H9 (cell line): ENCODE data around the gene TNFRSF1B. TPM values are rescaled to one million over a fixed set of nuclear protein-coding genes. Genes with fewer than 3 reads are reported as not detected.

Experiments
- DNase-seq: peaks from one replicate; pipeline ENCODE4 v3.0.0-alpha.2; 2017
- H2AFZ ChIP-seq: one replicate; pipeline ENCODE4 v1.6.1; 2013; ENCODE audit warnings: mild to moderate bottlenecking, low read length, control low read depth, moderate library complexity
- H2AK5ac ChIP-seq: 2 replicates; pipeline ENCODE4 v1.6.1; 2013; ENCODE audit warnings: low read length, control low read depth, mixed read lengths; ENCODE audit not compliant: insufficient read length
- H2BK120ac ChIP-seq: one replicate; pipeline ENCODE4 v1.6.1; 2013; ENCODE audit warnings: low read depth, mild to moderate bottlenecking, low read length, control low read depth, inconsistent platforms; ENCODE audit not compliant: poor library complexity, severe bottlenecking
- H2BK12ac ChIP-seq: 2 replicates; pipeline ENCODE4 v1.6.1; 2013; ENCODE audit warnings: low read length, control low read depth, mixed read lengths, low read depth; ENCODE audit not compliant: insufficient read length
- H2BK15ac ChIP-seq: 2 replicates; pipeline ENCODE4 v1.6.1; 2013; ENCODE audit warnings: low read depth, low read length, control low read depth
- H2BK20ac ChIP-seq: one replicate; pipeline ENCODE4 v1.6.1; 2013; ENCODE audit warnings: low read depth, mild to moderate bottlenecking, low read length, control low read depth, inconsistent platforms; ENCODE audit not compliant: poor library complexity, severe bottlenecking
- H2BK5ac ChIP-seq: 2 replicates; pipeline ENCODE4 v1.6.1; 2013; ENCODE audit warnings: low read length, control low read depth, mixed read lengths; ENCODE audit not compliant: insufficient read length
- H3K14ac ChIP-seq: 2 replicates; pipeline ENCODE4 v1.6.1; 2013; ENCODE audit warnings: low read length, control low read depth; ENCODE audit not compliant: insufficient read depth
- H3K18ac ChIP-seq: 2 replicates; pipeline ENCODE4 v1.6.1; 2013; ENCODE audit warnings: low read depth, mild to moderate bottlenecking, mixed read lengths, low read length, control low read depth; ENCODE audit not compliant: insufficient read length
- H3K23ac ChIP-seq: 2 replicates; pipeline ENCODE4 v1.6.1; 2013; ENCODE audit warnings: low read length, control low read depth, mixed read lengths, low read depth; ENCODE audit not compliant: insufficient read length
- H3K23me2 ChIP-seq: 2 replicates; pipeline ENCODE4 v1.6.1; 2013; ENCODE audit warnings: low read depth, mild to moderate bottlenecking, mixed read lengths, low read length, control low read depth; ENCODE audit not compliant: insufficient read length, poor library complexity, severe bottlenecking
- H3K27ac ChIP-seq: 2 replicates; pipeline ENCODE4 v1.5.1; 2013; ENCODE audit warnings: low read length, control low read depth, mixed read lengths, low read depth; ENCODE audit not compliant: insufficient read length
- H3K27me3 ChIP-seq: 2 replicates; pipeline ENCODE4 v1.6.1; 2013; ENCODE audit warnings: low read length, control low read depth, inconsistent platforms; ENCODE audit not compliant: insufficient read depth
- H3K4ac ChIP-seq: 2 replicates; pipeline ENCODE4 v1.6.1; 2013; ENCODE audit warnings: low read depth, mild to moderate bottlenecking, control low read depth, inconsistent platforms, low read length, moderate library complexity
- H3K4me1 ChIP-seq: 2 replicates; pipeline ENCODE4 v1.6.1; 2013; ENCODE audit warnings: low read length, control low read depth, inconsistent platforms; ENCODE audit not compliant: insufficient read depth
- H3K4me2 ChIP-seq: 2 replicates; pipeline ENCODE4 v1.6.1; 2013; ENCODE audit warnings: low read length, control low read depth, mixed read lengths; ENCODE audit not compliant: insufficient read length, insufficient read depth
- H3K56ac ChIP-seq: 2 replicates; pipeline ENCODE4 v1.6.1; 2013; ENCODE audit warnings: low read depth, mild to moderate bottlenecking, mixed read lengths, low read length, control low read depth; ENCODE audit not compliant: insufficient read length
- H3K79me1 ChIP-seq: 2 replicates; pipeline ENCODE4 v1.6.1; 2013; ENCODE audit warnings: low read depth, mild to moderate bottlenecking, moderate library complexity, low read length, control low read depth, inconsistent platforms; ENCODE audit not compliant: insufficient read depth, poor library complexity, severe bottlenecking
- H3K79me2 ChIP-seq: 2 replicates; pipeline ENCODE4 v1.6.1; 2013; ENCODE audit warnings: low read length, control low read depth, inconsistent platforms; ENCODE audit not compliant: insufficient read depth
- H3K9ac ChIP-seq: 2 replicates; pipeline ENCODE4 v1.6.1; 2013; ENCODE audit warnings: low read length, control low read depth, mixed read lengths; ENCODE audit not compliant: insufficient read length; ENCODE audit errors: extremely low read depth
- H3K9me3 ChIP-seq: one replicate; pipeline ENCODE4 v1.6.1; 2013; ENCODE audit warnings: low read depth, low read length, inconsistent platforms; ENCODE audit not compliant: control insufficient read depth
- H3T11ph ChIP-seq: one replicate; pipeline ENCODE4 v1.6.1; 2013; ENCODE audit warnings: mild to moderate bottlenecking, low read length, control low read depth, inconsistent platforms
- H4K20me1 ChIP-seq: one replicate; pipeline ENCODE4 v1.6.1; 2013; ENCODE audit not compliant: control insufficient read depth, insufficient read length, insufficient read depth
- H4K5ac ChIP-seq: 2 replicates; pipeline ENCODE4 v1.6.1; 2013; ENCODE audit warnings: low read depth, mild to moderate bottlenecking, mixed read lengths, low read length, control low read depth; ENCODE audit not compliant: insufficient read length
- H4K8ac ChIP-seq: replicated peaks from 2 replicates; pipeline ENCODE4 v1.6.1; 2013; ENCODE audit warnings: low read length, control low read depth, mixed read lengths, low read depth; ENCODE audit not compliant: insufficient read length
- H4K91ac ChIP-seq: 2 replicates; pipeline ENCODE4 v1.6.1; 2013; ENCODE audit warnings: low read depth, mild to moderate bottlenecking, moderate library complexity, mixed read lengths, low read length, control low read depth; ENCODE audit not compliant: insufficient read length
- H3K27ac Mint-ChIP-seq, 3 experiments: 2 replicates in 2 of 3; 3 replicates in 1 of 3; pipeline ENCODE4 v1.8.0; 2020 to 2021; ENCODE audit warnings: mixed read lengths in 3 of 3, mild to moderate bottlenecking in 1 of 3, moderate library complexity in 1 of 3
- H3K27me3 Mint-ChIP-seq: 2 replicates; pipeline ENCODE4 v1.8.0; 2021; ENCODE audit warnings: low read depth, mild to moderate bottlenecking, moderate library complexity, mixed read lengths
- H3K36me3 Mint-ChIP-seq, 3 experiments: 2 replicates in 2 of 3; 3 replicates in 1 of 3; pipeline ENCODE4 v1.8.0; 2020 to 2021; ENCODE audit warnings: low read depth in 3 of 3, mixed read lengths in 3 of 3; ENCODE audit not compliant: insufficient read depth in 1 of 3
- H3K4me1 Mint-ChIP-seq, 2 experiments: 2 replicates each; pipeline ENCODE4 v1.8.0; 2020; ENCODE audit warnings: mixed read lengths in 2 of 2
- H3K4me3 Mint-ChIP-seq, 2 experiments: 2 replicates in 1 of 2; 3 replicates in 1 of 2; pipeline ENCODE4 v1.8.0; 2020 to 2021; ENCODE audit warnings: mild to moderate bottlenecking in 2 of 2, mixed read lengths in 2 of 2, moderate library complexity in 1 of 2
- H3K9me3 Mint-ChIP-seq, 2 experiments: 2 replicates in 1 of 2; 3 replicates in 1 of 2; pipeline ENCODE4 v1.8.0; 2020; ENCODE audit warnings: mild to moderate bottlenecking in 2 of 2, mixed read lengths in 2 of 2, moderate library complexity in 1 of 2
- WGBS: extraction: QIAGEN DNeasy Blood & Tissue Kit; methylation state at CpG from one replicate; pipeline ENCODE4 v1.1.7; 2013; ENCODE audit warnings: missing lambda C conversion rate, low lambda C conversion rate, mixed read lengths; ENCODE audit not compliant: insufficient read length; ENCODE audit errors: extremely low coverage; 5-methylcytosine and 5-hydroxymethylcytosine counted together
- total RNA-seq: library from RNA; stranded (reverse); gene quantifications from 2 replicates; pipeline ENCODE4 v1.2.1, GENCODE V29; 2021
- TF ChIP-seq, protein P1 (sequence below): fragments of 200-600 bp; sonication (generic); conservative IDR thresholded peaks from 3 replicates; pipeline ENCODE4 v1.8.0; 2021; ENCODE audit warnings: antibody characterized with exemption, mild to moderate bottlenecking

Gene TNFRSF1B
- total RNA-seq, 1 experiment from 2014 or later, result 0.57 TPM

GRCh38 chr1:12201352-12202189 is 34.8 kb downstream of the TNFRSF1B start:
- no peak overlapping the region for H3K4ac ChIP-seq
- WGBS, result no CpG with 5 or more reads among the region's 18 CpGs
- no peaks in the 10 kb centered on the region; a peak in 1 of 5 replicates for H3K9me3 Mint-ChIP-seq

More at GRCh38 chr1:12201352-12202189, 34.8 kb downstream of the TNFRSF1B start:
- Histone ChIP-seq H4K20me1 (no peaks in the 10 kb centered on the region), H2BK15ac (no peak overlapping the region), H4K91ac (no peak overlapping the region), H3K56ac (no peak overlapping the region), H3K27me3 (no peaks in the 10 kb centered on the region), H2BK5ac (no peak overlapping the region), H3K4me1 (no peaks in the 10 kb centered on the region; the same call in 1 of the 2 replicates), H3K9me3 (no peaks in the 10 kb centered on the region), H4K5ac (no peak overlapping the region), H2BK20ac (no peak overlapping the region), H3K79me1 (no peaks in the 10 kb centered on the region), H2BK120ac (no peak overlapping the region), H2AFZ (no peak overlapping the region), H3K4me2 (no peak overlapping the region), H3K14ac (no peak overlapping the region), H4K8ac (no peak overlapping the region), H3K23ac (no peak overlapping the region), H3K23me2 (peaks cover 3% of the 10 kb centered on the region), H3K18ac (no peak overlapping the region), H2BK12ac (no peak overlapping the region), H3K9ac (no peak overlapping the region), H3T11ph (no peak overlapping the region), H3K27ac (no peak overlapping the region), H2AK5ac (no peak overlapping the region), H3K79me2 (no peaks in the 10 kb centered on the region)
- Mint-ChIP-seq H3K27me3 (no peaks in the 10 kb centered on the region), H3K27ac (no peak overlapping the region), H3K4me1 (peaks cover 21 to 35% of the 10 kb centered on the region in 2 experiments), H3K4me3 (no peak overlapping the region), H3K36me3 (no peaks in the 10 kb centered on the region; a peak in 1 of 7 replicates)
- DNase-seq, result no peak
- TF ChIP-seq, protein P1, sequence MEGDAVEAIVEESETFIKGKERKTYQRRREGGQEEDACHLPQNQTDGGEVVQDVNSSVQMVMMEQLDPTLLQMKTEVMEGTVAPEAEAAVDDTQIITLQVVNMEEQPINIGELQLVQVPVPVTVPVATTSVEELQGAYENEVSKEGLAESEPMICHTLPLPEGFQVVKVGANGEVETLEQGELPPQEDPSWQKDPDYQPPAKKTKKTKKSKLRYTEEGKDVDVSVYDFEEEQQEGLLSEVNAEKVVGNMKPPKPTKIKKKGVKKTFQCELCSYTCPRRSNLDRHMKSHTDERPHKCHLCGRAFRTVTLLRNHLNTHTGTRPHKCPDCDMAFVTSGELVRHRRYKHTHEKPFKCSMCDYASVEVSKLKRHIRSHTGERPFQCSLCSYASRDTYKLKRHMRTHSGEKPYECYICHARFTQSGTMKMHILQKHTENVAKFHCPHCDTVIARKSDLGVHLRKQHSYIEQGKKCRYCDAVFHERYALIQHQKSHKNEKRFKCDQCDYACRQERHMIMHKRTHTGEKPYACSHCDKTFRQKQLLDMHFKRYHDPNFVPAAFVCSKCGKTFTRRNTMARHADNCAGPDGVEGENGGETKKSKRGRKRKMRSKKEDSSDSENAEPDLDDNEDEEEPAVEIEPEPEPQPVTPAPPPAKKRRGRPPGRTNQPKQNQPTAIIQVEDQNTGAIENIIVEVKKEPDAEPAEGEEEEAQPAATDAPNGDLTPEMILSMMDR, result no peak
